Measurements from ENCODE around the gene POLR1A. TPM values are rescaled to one million over a fixed set of nuclear protein-coding genes. Genes with fewer than 3 reads are reported as not detected.

POLR1A gene
- total and polyA plus RNA-seq, 2 donors (not counting 1 experiment from before 2014, with no cell fraction given): 3.4 to 36.8 TPM

GRCh38 chr2:85997017-85997970, 108.4 kb downstream of the POLR1A start:
- intact Hi-C loops (cut with micrococcal nuclease): loop anchor here (5.0 kb wide), 1 partner anchor 145 kb away; no protein-coding TSS in a partner anchor
- Histone ChIP-seq H3K27ac (ENCODE audit: low read length in 2 of 2) (no peak overlapping the region), H3K4me2 (replicated peaks; ENCODE audit: low read depth, low read length, poor library complexity, severe bottlenecking) (peak overlapping the region; percentile 66), H3K9ac (ENCODE audit: low read length) (no peak overlapping the region), H3K36me3 (replicated peaks in 1 of 2; ENCODE audit: control extremely low read depth in 1 of 2, control insufficient read depth in 1 of 2, extremely low read depth in 1 of 2, insufficient read depth in 2 of 2, low read length in 1 of 2) (no peaks in the 10 kb centered on the region), H3K27me3 (replicated peaks in 1 of 4; ENCODE audit: control extremely low read depth in 1 of 4, control insufficient read depth in 3 of 4, insufficient read depth in 4 of 4, low read length in 3 of 4) (no peaks in the 10 kb centered on the region), H4K20me1 (ENCODE audit: control insufficient read depth, insufficient read depth, low read length, poor library complexity, severe bottlenecking) (no peaks in the 10 kb centered on the region), H2AFZ (ENCODE audit: insufficient read depth, low read depth, low read length, poor library complexity, severe bottlenecking) (peak overlapping the region; percentile 19), H3K4me3 (ENCODE audit: control extremely low read depth in 1 of 5, extremely low read depth in 1 of 5, insufficient read depth in 1 of 5, low read depth in 2 of 5, low read length in 4 of 5) (no peak overlapping the region), H3K79me2 (ENCODE audit: control insufficient read depth, insufficient read depth, low read length) (peaks cover 4% of the 10 kb centered on the region), H3K4me1 (ENCODE audit: control insufficient read depth in 2 of 2, insufficient read depth in 2 of 2, low read length in 2 of 2) (peaks cover 80 to 90% of the 10 kb centered on the region in 2 donors), H3K9me3 (ENCODE audit: control extremely low read depth in 1 of 3, control insufficient read depth in 2 of 3, insufficient read depth in 1 of 3, low read length in 2 of 3) (peaks cover 0 to 6% (median 0%) of the 10 kb centered on the region in 3 donors)
- no peak for ATAC-seq (ENCODE audit: low read depth)
- WGBS (ENCODE audit: insufficient coverage): 78% methylated on average over 1 of the region's 7 CpGs
- Mint-ChIP-seq H3K9me3 (ENCODE audit: insufficient read depth) (no peaks in the 10 kb centered on the region), H3K27me3 (no peaks in the 10 kb centered on the region), H3K4me1 (peaks cover 89% of the 10 kb centered on the region), H3K4me3 (peak overlapping the region; percentile 54), H3K27ac (peak overlapping the region; percentile 93)
- DNase-seq: no peak
- ChIA-PET POLR2A (interaction anchor here (1.8 kb wide), 1 partner anchor 38 kb away, joined by 7 read pairs; no protein-coding TSS in a partner anchor), CTCF (interaction anchor here (1.6 to 4.3 kb wide), 3 partner anchors 24 to 170 kb away, joined by 3 to 19 read pairs (median 11); no protein-coding TSS in a partner anchor)
- no peak for TF ChIP-seq EZH2 (IDR thresholded peaks at IDR 0.05; ENCODE audit: borderline replicate concordance, insufficient read depth, low read depth, low read length, poor library complexity, severe bottlenecking)
- TF ChIP-seq, protein P1, sequence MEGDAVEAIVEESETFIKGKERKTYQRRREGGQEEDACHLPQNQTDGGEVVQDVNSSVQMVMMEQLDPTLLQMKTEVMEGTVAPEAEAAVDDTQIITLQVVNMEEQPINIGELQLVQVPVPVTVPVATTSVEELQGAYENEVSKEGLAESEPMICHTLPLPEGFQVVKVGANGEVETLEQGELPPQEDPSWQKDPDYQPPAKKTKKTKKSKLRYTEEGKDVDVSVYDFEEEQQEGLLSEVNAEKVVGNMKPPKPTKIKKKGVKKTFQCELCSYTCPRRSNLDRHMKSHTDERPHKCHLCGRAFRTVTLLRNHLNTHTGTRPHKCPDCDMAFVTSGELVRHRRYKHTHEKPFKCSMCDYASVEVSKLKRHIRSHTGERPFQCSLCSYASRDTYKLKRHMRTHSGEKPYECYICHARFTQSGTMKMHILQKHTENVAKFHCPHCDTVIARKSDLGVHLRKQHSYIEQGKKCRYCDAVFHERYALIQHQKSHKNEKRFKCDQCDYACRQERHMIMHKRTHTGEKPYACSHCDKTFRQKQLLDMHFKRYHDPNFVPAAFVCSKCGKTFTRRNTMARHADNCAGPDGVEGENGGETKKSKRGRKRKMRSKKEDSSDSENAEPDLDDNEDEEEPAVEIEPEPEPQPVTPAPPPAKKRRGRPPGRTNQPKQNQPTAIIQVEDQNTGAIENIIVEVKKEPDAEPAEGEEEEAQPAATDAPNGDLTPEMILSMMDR (IDR thresholded peaks at IDR 0.05): no peak
